ENCODE measurements around the gene NDUFAF3. TPM values are rescaled to one million over a fixed set of nuclear protein-coding genes. Genes with fewer than 3 reads are reported as not detected.
A peak's percentile ranks its signal among the peaks of the same experiment; 100 is the strongest.

NDUFAF3 gene
- total and polyA plus RNA-seq, 2 of the 4 experiments (the other 2 are of a cell fraction) = 26.5 to 112 TPM

- ChIA-PET POLR2A (ENCODE audit: unreplicated experiment) (no interaction called here), CTCF (no interaction called here)
- Histone ChIP-seq H2AK9ac (replicated peaks; ENCODE audit: low read depth, low read length, poor library complexity) (no peak overlapping the region), H4K20me1 (ENCODE audit: insufficient read depth, low read length) (peaks cover 20% of the 10 kb centered on the region), H2BK120ac (ENCODE audit: low read depth, low read length) (no peak overlapping the region), H3K9me1 (ENCODE audit: insufficient read depth, low read length) (peaks cover 32% of the 10 kb centered on the region), H3K4ac (ENCODE audit: low read depth, low read length) (no peak overlapping the region), H4K8ac (ENCODE audit: low read depth in 2 of 2, low read length in 2 of 2) (no peak overlapping the region), H2BK20ac (ENCODE audit: low read depth, low read length) (no peak overlapping the region), H3K27me3 (ENCODE audit: control insufficient read depth, insufficient read depth, low read length) (no peaks in the 10 kb centered on the region), H3K4me1 (ENCODE audit: control insufficient read depth, insufficient read depth, low read length) (peaks cover 5% of the 10 kb centered on the region), H3K9me3 (ENCODE audit: control insufficient read depth, insufficient read depth, low read length) (no peaks in the 10 kb centered on the region), H3K4me3 (ENCODE audit: insufficient read depth, low read depth, low read length) (no peak overlapping the region), H3K79me1 (ENCODE audit: low read depth in 1 of 2, low read length in 2 of 2) (peaks cover 31 to 69% of the 10 kb centered on the region in 2 experiments), H4K5ac (ENCODE audit: low read depth, low read length) (no peak overlapping the region), H3K56ac (ENCODE audit: extremely low read depth, insufficient read depth, low read length) (no peak overlapping the region), H2AFZ (replicated peaks; ENCODE audit: low read length, poor library complexity) (no peak overlapping the region), H3K36me3 (ENCODE audit: control insufficient read depth, insufficient read depth, low read length) (peaks cover 49% of the 10 kb centered on the region), H2BK5ac (ENCODE audit: low read depth, low read length, poor library complexity, severe bottlenecking) (no peak overlapping the region), H4K91ac (ENCODE audit: insufficient read depth, low read depth, low read length) (no peak overlapping the region), H2AK5ac (ENCODE audit: low read depth, low read length) (no peak overlapping the region), H3K14ac (replicated peaks; ENCODE audit: low read depth, low read length) (no peak overlapping the region), H3K4me2 (ENCODE audit: low read depth, low read length) (no peak overlapping the region), H3K27ac (ENCODE audit: insufficient read depth, low read length) (no peak overlapping the region), H3K9ac (ENCODE audit: low read depth, low read length) (no peak overlapping the region), H2BK15ac (ENCODE audit: low read depth, low read length) (no peak overlapping the region), H3K18ac (ENCODE audit: low read depth, low read length) (no peak overlapping the region), H3K23ac (ENCODE audit: low read depth, low read length) (no peak overlapping the region)
- dilution Hi-C loops (cut with HindIII; ENCODE audit: low sequenced_read_pairs, unreplicated experiment) = no loop called here
- intact Hi-C loops (cut with micrococcal nuclease) = no loop called here
- no CpG with 5 or more reads among the region's 3 CpGs for WGBS, 2 experiments (ENCODE audit: extremely low coverage in 2 of 2, insufficient read length in 1 of 2)
- DNase-seq (no peak), ATAC-seq (ENCODE audit: low read depth) (no peak)
- TSS peak; percentile 28 for BruUV-seq (replicated peaks)
- TF ChIP-seq BHLHE40 (IDR thresholded peaks at IDR 0.05; ENCODE audit: low read depth, low read length) (no peak), NFE2L2 (IDR thresholded peaks at IDR 0.05; ENCODE audit: low read depth, low read length) (no peak), FOS (IDR thresholded peaks at IDR 0.05; ENCODE audit: low read depth, low read length) (no peak), RAD21 (IDR thresholded peaks at IDR 0.05; ENCODE audit: low read length) (no peak), ELK1 (IDR thresholded peaks at IDR 0.05; ENCODE audit: borderline replicate concordance, low read depth, low read length) (no peak), MAZ (IDR thresholded peaks at IDR 0.05; ENCODE audit: borderline replicate concordance, low read depth, low read length) (no peak), USF2 (IDR thresholded peaks at IDR 0.05; ENCODE audit: low read depth, low read length) (no peak), POLR2A (IDR thresholded peaks at IDR 0.05; ENCODE audit: low read depth, low read length) (no peak), RFX5 (IDR thresholded peaks at IDR 0.05; ENCODE audit: low read depth, low read length) (no peak), MAFK (IDR thresholded peaks at IDR 0.05; ENCODE audit: low read depth, low read length) (no peak), CEBPB (IDR thresholded peaks at IDR 0.05; ENCODE audit: low read depth, low read length) (no peak), CTCF (conservative IDR thresholded peaks at IDR 0.05; ENCODE audit: low read depth, low read length) (no peak), SMC3 (IDR thresholded peaks at IDR 0.05; ENCODE audit: low read depth, low read length) (no peak), MXI1 (IDR thresholded peaks at IDR 0.05; ENCODE audit: borderline replicate concordance, low read depth, low read length) (no peak)
- in situ Hi-C loops (cut with MboI; ENCODE audit: low sequenced_read_pairs) = no loop called here
Measured at GRCh38 chr3:49026536-49026935, 4.6 kb downstream of the NDUFAF3 start.

All from IMR-90 (cell line).